Inflammatory macrophage treated with lipopolysaccharide for 4 hours (primary cell): ENCODE measurements around the gene VPS72.
A peak's percentile ranks its signal among the peaks of the same experiment; 100 is the strongest.

Experiments
- DNase-seq: peaks from one replicate; pipeline ENCODE4 v3.0.0-alpha.2; 2020

Gene VPS72

GRCh38 chr1:151184211-151184610 lies 5.8 kb downstream of the VPS72 start:
- DNase-seq: no peak

GRCh38 chr1:151176514-151177045 lies 13.4 kb downstream of the VPS72 start:
- no peak for DNase-seq

- DNase-seq: peak; percentile 52
Observed at GRCh38 chr1:151175863-151176262, 14.1 kb downstream of the VPS72 start, which contains the start of gene TMOD4. TMOD4 (minus strand) TSS chr1:151175981; CDS start chr1:151174875, 1,106 bp downstream.

GRCh38 chr1:151175041-151175741 lies 14.8 kb downstream of the VPS72 start:
- DNase-seq: peak; percentile 10

GRCh38 chr1:151171190-151171589 lies 18.8 kb downstream of the VPS72 start:
- DNase-seq: no peak

- no peak for DNase-seq
Observed at GRCh38 chr1:151167116-151167515, 22.9 kb downstream of the VPS72 start.

- peak; percentile 25 for DNase-seq
Observed at GRCh38 chr1:151166505-151166956, 23.5 kb downstream of the VPS72 start.

GRCh38 chr1:151165738-151166504 lies 24.1 kb downstream of the VPS72 start, which contains the start of the genes LYSMD1 and SCNM1:
LYSMD1 (minus strand) TSS chr1:151165902; CDS start chr1:151165258, 644 bp downstream.
SCNM1 (plus strand) TSS chr1:151166144; CDS start chr1:151166153, 9 bp downstream.
- DNase-seq: peak; percentile 99

GRCh38 chr1:151165281-151165737 lies 24.7 kb downstream of the VPS72 start:
- no peak for DNase-seq

- no peak for DNase-seq
Observed at GRCh38 chr1:151164732-151165280, 25.2 kb downstream of the VPS72 start.

GRCh38 chr1:151159373-151159772 lies 30.6 kb downstream of the VPS72 start:
- DNase-seq: peak; percentile 68

- peak; percentile 21 for DNase-seq
Observed at GRCh38 chr1:151158751-151159251, 31.2 kb downstream of the VPS72 start.

GRCh38 chr1:151158326-151158725 lies 31.7 kb downstream of the VPS72 start:
- DNase-seq: peak; percentile 76

GRCh38 chr1:151157067-151157531 lies 32.9 kb downstream of the VPS72 start:
- DNase-seq: peak; percentile 50

- DNase-seq: peak; percentile 87
Observed at GRCh38 chr1:151156515-151156819, 33.5 kb downstream of the VPS72 start, which contains the start of gene TNFAIP8L2. TNFAIP8L2 (plus strand) TSS chr1:151156649; CDS start chr1:151158698, 2,049 bp downstream.

GRCh38 chr1:151147665-151148064 lies 42.3 kb downstream of the VPS72 start:
- DNase-seq: no peak

GRCh38 chr1:151147132-151147503 lies 42.9 kb downstream of the VPS72 start:
- DNase-seq: no peak

GRCh38 chr1:151146412-151147131 lies 43.4 kb downstream of the VPS72 start, which contains the start of gene SEMA6C:
SEMA6C (minus strand) TSS chr1:151146631; CDS start chr1:151142621, 4,010 bp downstream.
- DNase-seq: peak; percentile 91

GRCh38 chr1:151146072-151146411 lies 44.0 kb downstream of the VPS72 start:
- DNase-seq: no peak

GRCh38 chr1:151145304-151146071 lies 44.5 kb downstream of the VPS72 start:
- DNase-seq: peak; percentile 36
